Measurements from ENCODE around the gene ASPSCR1. TPM values are rescaled to one million over a fixed set of nuclear protein-coding genes. Genes with fewer than 3 reads are reported as not detected.

ASPSCR1 gene
- total and polyA plus RNA-seq, 2 of the 13 experiments (the other 11 are each of a cell fraction or from before 2014, with no cell fraction given) = 274 to 314 TPM

- TF ChIP-seq SOX6 (IDR thresholded peaks at IDR 0.05) = no peak
- peak; percentile 49 for TF ChIP-seq SOX6 (CRISPR knock-in tag; IDR thresholded peaks at IDR 0.05)
- TF ChIP-seq ZSCAN25 (CRISPR knock-in tag; IDR thresholded peaks at IDR 0.05) = peak; percentile 67
- peak; percentile 73 for TF ChIP-seq MED1 (CRISPR knock-in tag; IDR thresholded peaks at IDR 0.05)
- TF ChIP-seq USF2 (IDR thresholded peaks at IDR 0.05; ENCODE audit: low read depth, low read length) = no peak
- TF ChIP-seq USF2 (CRISPR knock-in tag; IDR thresholded peaks at IDR 0.05; ENCODE audit: borderline replicate concordance) = no peak
- TF ChIP-seq SNAI1 (CRISPR knock-in tag; IDR thresholded peaks at IDR 0.05; ENCODE audit: borderline replicate concordance) = 0 out of 2 replicates have a peak, but pooled peaks have one; percentile 48
- TF ChIP-seq SUZ12 (IDR thresholded peaks at IDR 0.05; ENCODE audit: low read depth, low read length) = no peak
- TF ChIP-seq THAP9 (CRISPR knock-in tag; IDR thresholded peaks at IDR 0.05; ENCODE audit: borderline replicate concordance) = 0 out of 2 replicates have a peak, but pooled peaks have one; percentile 7
- TF ChIP-seq ZNF468 (CRISPR knock-in tag; IDR thresholded peaks at IDR 0.05) = peak; percentile 75; the same call in 1 of the 2 replicates
- TF ChIP-seq SSRP1 (CRISPR knock-in tag; IDR thresholded peaks at IDR 0.05) = 0 out of 2 replicates have a peak, but pooled peaks have one; percentile 37
- TF ChIP-seq CEBPG (CRISPR knock-in tag; IDR thresholded peaks at IDR 0.05) = no peak
- peak; percentile 21 for TF ChIP-seq AKAP8 (CRISPR knock-in tag; IDR thresholded peaks at IDR 0.05)
- TF ChIP-seq ZEB1 (IDR thresholded peaks at IDR 0.05; ENCODE audit: insufficient replicate concordance, low read depth) = peak; percentile 47
- 0 out of 2 replicates have a peak, but pooled peaks have one; percentile 52 for TF ChIP-seq SNAPC4 (CRISPR knock-in tag; IDR thresholded peaks at IDR 0.05)
These were observed 42.5 kb downstream of the ASPSCR1 start (continued) for GRCh38 chr17:82019690-82020571.
